SW480 (cell line): ENCODE data around the gene MAS1.

Experiments
- DNase-seq: peaks from one replicate; pipeline ENCODE4 v3.0.0-alpha.2; 2016; ENCODE audit warnings: low spot score

Gene MAS1

GRCh38 chr6:159880412-159880975 lies 10.3 kb upstream of the MAS1 start:
- no peak for DNase-seq

DNA sequence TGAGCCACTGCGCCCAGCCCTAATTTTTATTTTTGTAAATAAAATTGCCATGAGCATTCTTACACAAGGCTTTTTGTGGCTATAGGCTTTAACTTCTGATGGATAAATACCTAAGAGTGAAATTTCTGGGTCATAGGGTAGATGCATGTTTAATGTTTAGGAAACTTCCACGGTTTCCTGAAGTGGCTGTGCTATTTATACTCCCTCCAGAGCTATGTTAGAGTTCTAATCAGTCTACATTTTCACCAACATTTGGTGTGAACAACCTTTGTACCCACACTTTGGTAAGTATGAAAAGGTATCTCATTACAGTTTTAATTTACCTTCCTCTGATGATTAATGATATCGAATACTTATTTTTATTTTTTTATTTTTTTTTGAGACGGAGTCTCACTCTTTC lies 6.1 kb upstream of the MAS1 start:
- DNase-seq = no peak

- DNase-seq = no peak
These were observed 4.5 kb upstream of the MAS1 start for GRCh38 chr6:159886270-159886669.

GRCh38 chr6:159887146-159887545 lies 3.6 kb upstream of the MAS1 start:
- DNase-seq = no peak

DNA sequence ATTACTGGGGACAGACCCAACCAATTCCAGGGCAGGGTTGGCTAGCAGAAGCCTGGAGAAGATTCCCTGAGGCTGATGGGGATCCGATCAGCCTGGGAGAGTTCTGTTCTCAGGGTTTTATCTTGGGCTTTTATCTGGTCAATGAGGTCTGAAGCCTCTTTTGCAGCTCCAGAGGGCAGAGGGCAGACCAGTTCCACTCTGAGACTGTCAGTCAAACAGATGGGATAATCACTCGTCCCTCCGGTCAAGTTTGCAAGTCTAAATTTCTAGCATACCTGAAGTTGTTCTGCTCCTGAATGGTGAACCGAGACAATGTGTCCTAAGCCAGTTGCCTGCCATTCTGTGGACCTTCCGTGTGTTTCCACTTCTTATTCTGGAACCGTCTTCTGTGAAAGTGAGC lies 3.0 kb upstream of the MAS1 start:
- no peak for DNase-seq

DNA sequence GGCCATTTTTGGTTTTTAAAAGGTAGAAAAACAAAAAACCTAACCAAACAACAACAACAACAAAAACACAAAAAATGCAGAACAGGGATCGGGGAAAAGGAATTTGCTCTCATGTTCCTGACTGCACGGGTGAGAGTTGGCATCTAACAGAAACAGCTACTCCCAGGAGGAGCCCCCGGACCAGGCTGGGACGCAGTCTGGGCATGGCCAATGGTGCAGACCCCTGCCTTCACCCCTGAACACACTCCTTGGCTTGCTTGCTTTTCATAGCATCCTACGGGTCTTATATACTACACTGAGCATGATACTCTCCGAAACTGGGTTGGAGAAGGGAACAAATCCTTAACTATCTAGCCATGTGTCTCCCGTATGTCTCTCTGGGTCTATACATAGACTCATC lies 587 bp upstream of the MAS1 start:
- no peak for DNase-seq

DNA sequence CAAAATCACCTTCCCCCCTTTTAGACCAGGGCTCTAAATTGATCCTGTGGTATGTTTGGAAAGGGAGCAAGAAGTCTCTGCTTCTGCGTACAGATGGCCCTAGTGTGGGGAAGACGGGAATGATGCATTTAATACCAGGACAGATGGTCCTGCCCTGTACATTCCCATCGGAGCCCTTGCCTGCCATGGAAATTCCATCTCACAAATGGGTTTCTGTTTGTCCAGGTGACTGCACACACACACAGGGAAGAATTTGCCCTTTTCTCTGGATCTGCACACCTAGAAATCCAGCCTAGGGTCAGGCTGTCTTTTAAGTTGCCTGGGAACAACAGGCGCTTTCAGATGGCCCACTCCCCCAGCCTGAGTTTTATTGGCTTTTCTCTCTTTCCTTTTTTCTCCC lies 1.3 kb downstream of the MAS1 start:
- DNase-seq = no peak

- no peak for DNase-seq
These were observed 2.3 kb downstream of the MAS1 start for GRCh38 chr6:159893064-159893463.

DNA sequence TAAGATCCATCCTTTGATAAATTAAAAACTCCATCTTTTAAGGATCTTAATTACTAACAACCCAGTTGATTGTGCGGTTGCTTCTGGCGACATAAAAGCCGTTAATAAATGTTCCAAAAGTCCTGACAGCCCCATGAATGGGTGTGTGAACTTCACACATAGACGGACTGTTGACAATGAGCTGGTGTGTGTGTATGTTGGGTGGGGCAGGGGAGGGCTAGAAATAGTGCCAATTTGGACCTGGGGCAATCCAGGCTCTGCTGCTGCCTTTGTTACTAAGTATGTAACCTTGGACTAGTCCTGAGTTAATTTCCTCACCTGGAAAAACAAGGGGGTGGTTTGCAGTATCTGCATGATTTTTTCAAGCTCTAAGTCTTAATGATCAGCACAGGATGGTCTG lies 4.2 kb downstream of the MAS1 start:
- DNase-seq = no peak

GRCh38 chr6:159897603-159898002 lies 6.8 kb downstream of the MAS1 start:
- DNase-seq = no peak

- DNase-seq = no peak
These were observed 7.7 kb downstream of the MAS1 start for GRCh38 chr6:159898519-159898918.

DNA sequence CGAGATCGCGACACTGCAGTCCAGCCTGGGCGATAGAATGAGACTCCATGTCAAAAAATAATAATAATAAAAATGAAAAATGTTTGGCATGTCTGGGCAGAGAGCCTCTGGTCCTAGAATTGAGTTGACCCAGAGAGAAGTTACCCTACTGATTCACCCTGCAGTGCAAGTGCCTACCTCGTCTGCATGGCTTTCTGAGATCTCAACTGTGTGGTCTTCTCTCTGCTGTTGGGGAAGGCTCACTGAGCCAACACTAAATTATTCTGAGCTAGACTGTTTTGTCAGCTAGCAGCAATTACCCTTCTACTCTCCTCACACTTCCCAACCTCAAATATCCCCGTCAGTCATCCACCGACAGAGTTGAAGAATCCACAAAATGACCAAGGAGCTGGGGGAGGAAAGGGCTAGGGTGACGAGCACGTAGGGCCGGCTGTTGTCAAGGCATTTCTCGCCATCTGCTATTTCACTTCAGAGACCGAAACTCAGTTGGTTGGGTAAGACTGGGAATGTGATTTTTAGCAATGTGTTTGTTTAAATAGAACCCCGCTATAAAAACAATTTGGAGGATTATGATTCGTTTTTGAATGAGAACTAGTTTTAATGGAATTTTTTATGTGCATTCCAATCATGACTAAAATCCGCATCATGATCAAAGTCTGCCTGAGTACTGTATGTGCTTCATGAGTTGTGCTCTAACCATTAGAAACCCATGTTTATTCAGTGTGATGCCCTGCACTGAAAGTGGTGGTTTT lies 9.4 kb downstream of the MAS1 start:
- peak; percentile 25 for DNase-seq

DNA sequence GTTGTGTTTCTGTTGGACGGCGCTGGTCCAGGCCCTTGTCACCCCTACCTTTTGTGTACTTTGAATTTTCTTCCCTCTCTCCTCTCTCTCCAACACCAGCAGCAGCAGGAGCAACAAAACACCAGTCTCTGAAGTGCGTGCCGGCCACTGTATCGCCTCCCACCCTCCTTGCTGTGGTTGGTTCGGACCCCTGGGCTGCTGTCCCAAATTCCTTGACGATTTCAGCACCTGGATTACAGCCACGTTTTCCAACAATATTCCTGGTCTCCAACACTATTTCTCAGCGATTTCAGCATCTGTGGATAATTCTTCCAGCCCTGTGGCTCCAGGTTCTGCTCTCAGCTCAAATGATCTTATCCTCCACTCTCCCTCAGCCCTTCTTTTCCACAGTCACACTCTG lies 11.8 kb downstream of the MAS1 start:
- DNase-seq = no peak

DNA sequence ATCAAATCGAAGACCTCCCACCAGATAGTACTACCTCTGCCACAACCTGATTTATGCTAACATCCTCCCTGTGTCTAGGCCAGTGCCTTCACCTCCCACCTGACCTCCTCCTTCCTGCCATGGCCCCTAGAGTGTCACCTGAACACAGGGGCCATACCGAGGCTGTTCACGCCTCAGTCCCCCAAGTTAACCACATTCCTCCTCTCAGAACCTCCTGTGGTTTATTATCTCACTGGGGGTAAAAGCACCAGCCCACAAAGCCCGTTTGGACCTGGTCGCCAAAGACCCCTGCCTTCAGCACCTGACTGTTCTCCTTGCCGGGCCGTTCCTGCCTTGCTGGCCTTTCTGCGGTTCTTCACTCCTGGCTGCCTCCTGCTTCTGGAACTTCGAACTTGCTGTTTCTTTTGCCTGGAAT lies 13.7 kb downstream of the MAS1 start:
- no peak for DNase-seq

DNA sequence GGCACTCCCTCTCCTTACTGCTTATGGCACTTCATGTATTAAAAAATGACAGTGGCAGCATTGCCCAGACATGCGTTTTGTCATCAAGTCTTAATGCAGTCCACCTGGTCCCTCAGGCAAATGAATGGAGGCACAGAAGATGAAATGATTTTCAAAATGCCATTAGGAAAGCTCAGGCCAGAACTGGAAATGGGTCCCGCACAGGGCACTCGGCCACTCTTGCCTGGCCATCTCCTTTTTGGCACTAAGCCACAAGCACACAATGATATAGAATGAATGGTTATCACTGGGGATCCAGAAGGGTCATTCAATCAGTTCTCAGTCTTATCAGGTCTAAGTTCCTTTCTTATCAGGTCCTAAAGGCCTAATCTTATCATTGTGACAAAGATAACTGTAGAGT lies 15.6 kb downstream of the MAS1 start:
- no peak for DNase-seq

DNA sequence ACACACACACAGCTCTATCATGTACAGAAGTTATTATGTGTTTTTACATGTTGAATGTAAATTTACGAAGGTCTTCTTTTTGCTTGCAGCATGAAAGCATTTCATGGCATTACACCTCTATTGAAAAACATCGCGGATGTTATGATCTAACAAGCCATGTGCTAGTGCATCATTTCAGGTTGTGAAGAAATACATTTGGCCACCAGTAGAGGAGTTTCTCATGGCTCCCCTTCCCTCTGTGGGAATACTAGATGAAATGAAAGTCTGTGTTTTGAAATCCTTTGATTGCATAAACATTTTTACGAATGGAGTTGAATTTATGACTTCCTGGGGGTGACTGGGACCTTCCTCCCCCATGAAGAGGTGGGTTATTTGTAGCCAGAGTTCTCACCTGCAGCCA lies 17.7 kb downstream of the MAS1 start:
- DNase-seq = no peak

DNA sequence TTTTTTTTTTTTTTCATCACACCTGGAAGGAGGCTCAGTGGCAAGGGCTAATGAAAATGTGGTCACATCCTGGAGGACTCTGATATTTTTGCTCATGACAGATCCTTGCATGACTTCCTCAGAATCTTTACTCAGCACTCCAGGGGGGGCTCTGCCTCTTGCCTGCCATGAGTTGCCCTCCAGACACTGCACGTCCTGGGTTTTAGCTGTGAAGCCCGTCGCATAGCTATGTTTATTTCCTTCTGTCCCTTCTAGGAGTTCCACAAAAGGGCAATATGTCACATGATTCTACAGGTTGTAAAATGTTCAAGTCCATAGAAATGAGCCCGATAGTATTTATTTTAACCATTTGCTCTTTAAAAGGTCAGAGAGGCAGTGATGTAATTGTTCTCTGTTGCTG lies 18.2 kb downstream of the MAS1 start:
- no peak for DNase-seq

- DNase-seq = no peak
These were observed 19.6 kb downstream of the MAS1 start for GRCh38 chr6:159910342-159910741.

DNA sequence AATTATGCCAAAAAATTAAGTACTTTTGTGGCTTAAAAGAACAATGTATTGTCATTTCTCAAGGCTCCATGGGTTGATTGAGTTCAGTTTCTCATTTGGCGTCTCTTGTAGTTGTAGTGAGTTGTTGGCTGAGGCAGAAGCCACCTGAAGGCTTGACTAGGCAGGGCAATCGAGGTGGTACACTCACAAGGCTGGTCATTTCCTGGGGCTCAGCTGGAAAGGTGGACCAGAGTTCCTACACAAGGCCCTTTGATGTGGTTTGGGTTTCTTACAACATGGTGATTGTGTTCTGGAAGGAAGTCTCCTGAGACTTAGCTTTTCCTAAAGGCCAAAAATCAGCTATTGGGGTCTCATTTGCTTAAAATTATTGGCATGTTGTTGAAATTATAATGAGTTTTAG lies 22.6 kb downstream of the MAS1 start:
- DNase-seq = peak; percentile 49

DNA sequence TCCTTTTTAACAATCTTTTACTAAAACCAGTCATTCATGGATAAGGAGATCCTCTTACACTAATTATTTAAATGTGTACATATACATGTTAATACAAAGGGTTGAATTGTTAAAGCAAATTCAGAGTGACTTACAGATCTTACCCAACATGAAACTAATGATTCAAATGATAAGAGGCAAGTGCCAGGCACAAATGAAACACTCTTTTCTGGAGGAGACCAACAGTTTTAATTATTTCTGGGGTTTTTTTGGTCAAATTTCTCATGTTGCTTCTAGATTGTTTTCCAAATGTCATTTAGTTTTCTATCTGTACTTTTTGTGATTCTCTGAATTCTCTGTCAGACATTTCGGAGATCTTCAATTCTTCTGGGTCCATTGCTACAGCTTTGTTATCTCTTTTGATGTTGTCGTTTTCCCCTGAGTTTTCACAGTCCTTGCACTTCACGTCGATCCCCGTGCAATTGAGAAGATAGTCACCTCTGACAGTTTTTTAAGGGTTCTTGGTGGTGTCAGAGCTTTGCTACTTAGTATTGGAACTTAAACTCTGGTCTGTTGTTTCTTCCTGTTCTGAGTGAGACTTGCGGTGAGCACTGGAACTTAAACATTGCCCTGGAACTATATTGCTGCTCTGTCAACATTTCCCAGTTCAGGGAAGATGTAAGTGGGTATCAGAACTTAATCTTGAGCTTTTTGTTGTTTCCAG lies 23.2 kb downstream of the MAS1 start:
- DNase-seq = no peak

DNA sequence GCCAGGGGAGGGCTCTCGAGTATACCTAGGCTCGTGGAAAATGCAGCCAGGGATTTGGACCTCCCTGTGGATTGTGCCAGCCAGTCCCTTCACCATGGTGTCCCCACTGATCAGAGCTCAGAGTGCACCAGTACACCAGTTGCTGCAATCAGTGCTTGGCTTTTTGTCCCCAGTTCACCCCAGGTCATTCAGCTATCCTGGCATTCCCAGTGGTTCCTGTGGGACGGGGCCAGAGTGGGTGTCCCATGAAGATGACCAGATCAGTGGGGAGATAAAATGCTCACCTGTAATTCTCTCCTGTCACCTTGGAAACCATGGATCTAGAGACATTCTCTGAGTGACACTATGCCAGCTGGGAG lies 23.8 kb downstream of the MAS1 start:
- DNase-seq = no peak

DNA sequence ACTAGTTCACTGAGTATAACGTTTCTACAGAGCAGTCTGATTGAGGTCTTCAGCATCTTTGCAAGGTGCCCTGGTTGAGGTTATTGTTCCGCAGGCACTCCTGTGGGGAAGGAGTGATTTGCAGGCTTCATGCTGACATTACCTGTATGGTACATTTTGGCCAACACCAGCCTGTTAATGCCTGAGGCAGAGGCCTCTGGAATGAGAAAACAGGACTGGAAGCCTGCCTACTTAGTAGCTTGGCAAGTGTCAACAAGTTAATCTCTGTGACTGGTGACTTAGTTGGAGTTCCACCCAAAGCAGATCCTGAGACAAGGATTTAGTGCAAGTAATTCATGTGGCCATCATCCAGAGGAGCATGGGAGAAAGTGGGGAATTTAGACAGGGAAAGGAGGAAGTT lies 24.6 kb downstream of the MAS1 start:
- no peak for DNase-seq

- DNase-seq = no peak
These were observed 25.4 kb downstream of the MAS1 start for GRCh38 chr6:159916237-159916636.

- DNase-seq = no peak
These were observed 26.0 kb downstream of the MAS1 start for GRCh38 chr6:159916752-159917151.
